PFSK-1 (cell line): ENCODE data around the gene XPO6.

ENCODE experiments used
- FOXP2 ChIP-seq: optimal IDR thresholded peaks from 2 replicates; pipeline ENCODE3; 2011; ENCODE audit warnings: borderline replicate concordance, control low read depth, inconsistent platforms; ENCODE audit not compliant: insufficient read depth; ENCODE audit errors: extremely low read length, extremely low read depth
- POLR2AphosphoS5 ChIP-seq: IDR thresholded peaks from 2 replicates; pipeline ENCODE4 v1.6.1; 2012; ENCODE audit warnings: low read depth, mild to moderate bottlenecking, control low read depth, low read length, moderate library complexity
- SIN3A ChIP-seq: IDR thresholded peaks from 2 replicates; pipeline ENCODE4 v1.6.1; 2012; ENCODE audit warnings: mild to moderate bottlenecking, low read length, moderate library complexity, borderline replicate concordance; ENCODE audit not compliant: insufficient read depth
- TAF1 ChIP-seq: IDR thresholded peaks from 2 replicates; pipeline ENCODE4 v1.6.1; 2012; ENCODE audit warnings: low read length, control low read depth, borderline replicate concordance; ENCODE audit not compliant: insufficient read depth
- TF ChIP-seq, protein P1 (sequence below), 2 experiments: IDR thresholded peaks; 2 replicates each; pipeline versions ENCODE4 v1.6.1 to v1.8.0; 2011 to 2012; ENCODE audit warnings: low read depth in 2 of 2, low read length in 2 of 2, control low read depth in 1 of 2, inconsistent platforms in 1 of 2, mild to moderate bottlenecking in 1 of 2, moderate library complexity in 1 of 2; ENCODE audit not compliant: insufficient read depth in 1 of 2

The XPO6 gene

DNA sequence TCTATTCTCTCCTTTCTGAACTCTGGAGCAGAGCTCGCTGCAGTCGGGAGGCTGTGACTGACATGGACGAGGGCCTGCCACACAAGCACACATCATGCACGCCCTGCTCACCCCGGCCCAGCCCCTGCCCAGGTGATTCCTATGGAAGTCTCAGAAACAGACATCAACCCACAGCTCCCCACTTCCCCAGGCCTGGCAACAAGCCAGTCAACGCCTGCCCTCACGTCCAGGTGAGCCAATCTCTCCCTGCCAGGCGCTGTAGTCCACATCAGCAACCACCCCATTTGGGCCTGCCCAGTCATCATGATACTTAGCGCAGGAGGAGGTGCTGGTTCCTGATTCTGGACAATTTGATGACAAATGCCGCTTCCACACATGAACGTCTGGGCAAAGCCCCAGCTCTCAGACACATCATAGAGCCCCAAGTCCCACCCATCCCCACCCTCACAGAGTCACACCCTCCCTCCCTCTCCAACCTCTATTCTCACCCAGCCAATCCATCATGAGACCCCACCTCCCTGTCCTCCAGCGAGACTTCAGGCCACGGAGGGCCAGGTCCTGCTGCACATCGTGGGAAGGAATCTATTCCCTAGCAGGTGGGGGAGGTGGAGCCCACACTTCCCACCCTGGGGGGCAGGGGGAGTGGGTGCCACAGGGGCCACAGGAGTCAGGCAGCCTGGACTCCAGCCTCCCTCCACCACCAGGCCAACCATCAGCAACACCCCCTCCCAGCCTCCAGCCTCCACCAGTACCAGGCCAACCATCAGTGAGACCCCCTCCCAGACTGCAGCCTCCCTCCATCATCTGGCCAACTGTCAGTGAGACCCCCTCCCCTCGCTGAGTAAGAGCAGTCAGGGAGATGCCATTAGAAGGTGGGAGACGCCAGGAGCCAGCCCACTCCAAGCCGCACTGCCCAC is 114.5 kb downstream of the XPO6 start:
- TF ChIP-seq FOXP2: no peak
- no peak for TF ChIP-seq SIN3A
- no peak for TF ChIP-seq TAF1
- no peak for TF ChIP-seq POLR2AphosphoS5
- TF ChIP-seq, protein P1, sequence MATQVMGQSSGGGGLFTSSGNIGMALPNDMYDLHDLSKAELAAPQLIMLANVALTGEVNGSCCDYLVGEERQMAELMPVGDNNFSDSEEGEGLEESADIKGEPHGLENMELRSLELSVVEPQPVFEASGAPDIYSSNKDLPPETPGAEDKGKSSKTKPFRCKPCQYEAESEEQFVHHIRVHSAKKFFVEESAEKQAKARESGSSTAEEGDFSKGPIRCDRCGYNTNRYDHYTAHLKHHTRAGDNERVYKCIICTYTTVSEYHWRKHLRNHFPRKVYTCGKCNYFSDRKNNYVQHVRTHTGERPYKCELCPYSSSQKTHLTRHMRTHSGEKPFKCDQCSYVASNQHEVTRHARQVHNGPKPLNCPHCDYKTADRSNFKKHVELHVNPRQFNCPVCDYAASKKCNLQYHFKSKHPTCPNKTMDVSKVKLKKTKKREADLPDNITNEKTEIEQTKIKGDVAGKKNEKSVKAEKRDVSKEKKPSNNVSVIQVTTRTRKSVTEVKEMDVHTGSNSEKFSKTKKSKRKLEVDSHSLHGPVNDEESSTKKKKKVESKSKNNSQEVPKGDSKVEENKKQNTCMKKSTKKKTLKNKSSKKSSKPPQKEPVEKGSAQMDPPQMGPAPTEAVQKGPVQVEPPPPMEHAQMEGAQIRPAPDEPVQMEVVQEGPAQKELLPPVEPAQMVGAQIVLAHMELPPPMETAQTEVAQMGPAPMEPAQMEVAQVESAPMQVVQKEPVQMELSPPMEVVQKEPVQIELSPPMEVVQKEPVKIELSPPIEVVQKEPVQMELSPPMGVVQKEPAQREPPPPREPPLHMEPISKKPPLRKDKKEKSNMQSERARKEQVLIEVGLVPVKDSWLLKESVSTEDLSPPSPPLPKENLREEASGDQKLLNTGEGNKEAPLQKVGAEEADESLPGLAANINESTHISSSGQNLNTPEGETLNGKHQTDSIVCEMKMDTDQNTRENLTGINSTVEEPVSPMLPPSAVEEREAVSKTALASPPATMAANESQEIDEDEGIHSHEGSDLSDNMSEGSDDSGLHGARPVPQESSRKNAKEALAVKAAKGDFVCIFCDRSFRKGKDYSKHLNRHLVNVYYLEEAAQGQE (IDR thresholded peaks at IDR 0.05; ENCODE audit: insufficient read depth in 1 of 2, low read depth in 2 of 2, low read length in 2 of 2): no peak

- TF ChIP-seq TAF1 (no peak), SIN3A (no peak), FOXP2 (no peak), POLR2AphosphoS5 (no peak)
- TF ChIP-seq, protein P1 (IDR thresholded peaks at IDR 0.05; ENCODE audit: insufficient read depth in 1 of 2, low read depth in 2 of 2, low read length in 2 of 2): no peak
Observed at GRCh38 chr16:28093385-28093725, 118.4 kb downstream of the XPO6 start.

DNA sequence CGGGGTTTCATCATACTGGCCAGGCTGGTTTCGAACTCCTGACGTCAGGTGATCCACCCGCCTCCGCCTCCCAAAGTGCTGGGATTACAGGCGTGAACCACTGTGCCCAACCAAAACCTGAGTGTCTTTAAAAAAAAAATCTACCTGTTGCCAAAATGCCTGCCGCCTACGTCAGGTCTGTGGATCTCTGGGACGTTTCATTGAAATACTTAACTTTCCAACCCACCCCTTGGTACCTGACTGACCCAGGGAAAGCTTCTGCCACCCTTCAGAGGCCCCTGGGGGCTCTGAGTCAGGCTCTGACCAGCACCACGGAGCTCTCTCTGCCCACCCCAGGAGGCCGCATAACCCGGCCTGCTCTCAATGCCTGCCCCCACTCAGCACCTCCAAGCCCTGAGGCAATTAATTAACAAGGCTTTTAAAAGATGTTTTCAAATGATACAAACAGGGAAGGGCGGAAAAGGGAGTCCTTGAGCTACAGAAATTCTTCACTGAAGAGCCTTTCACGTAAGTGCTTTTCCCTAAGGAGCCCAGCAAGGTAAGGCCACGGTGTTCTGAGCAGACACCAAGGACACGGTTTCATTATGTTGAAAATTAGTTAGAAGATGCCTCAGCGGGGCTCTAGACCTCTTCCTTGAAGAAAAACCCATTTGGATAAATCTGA is 118.9 kb downstream of the XPO6 start:
- TF ChIP-seq POLR2AphosphoS5: no peak

DNA sequence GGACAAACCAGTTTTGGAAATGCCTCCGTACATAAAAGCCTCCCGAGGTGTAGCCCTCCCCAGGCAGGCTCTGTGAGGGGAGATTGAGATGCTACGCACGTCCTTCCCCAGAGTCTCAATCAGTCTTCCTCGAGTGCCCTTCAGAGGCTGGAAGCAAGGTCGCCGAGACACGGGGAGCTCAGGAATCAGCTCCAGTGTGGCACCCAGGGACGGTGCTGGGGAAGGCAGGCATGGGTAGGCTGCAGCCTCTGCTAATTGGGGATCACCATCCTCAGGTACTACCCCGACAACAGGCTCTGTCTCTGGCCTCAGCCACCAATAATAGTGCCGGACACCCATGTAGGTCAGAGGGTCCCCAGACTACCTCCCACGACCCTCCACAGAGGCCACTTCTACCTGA is 120.1 kb downstream of the XPO6 start:
- TF ChIP-seq POLR2AphosphoS5: no peak
- TF ChIP-seq, protein P1 (IDR thresholded peaks at IDR 0.05; ENCODE audit: insufficient read depth in 1 of 2, low read depth in 2 of 2, low read length in 2 of 2): no peak
- no peak for TF ChIP-seq TAF1
- no peak for TF ChIP-seq SIN3A
- TF ChIP-seq FOXP2: no peak

- TF ChIP-seq, protein P1 (IDR thresholded peaks at IDR 0.05; ENCODE audit: insufficient read depth in 1 of 2, low read depth in 2 of 2, low read length in 2 of 2): no peak
- TF ChIP-seq TAF1 (no peak), SIN3A (no peak), POLR2AphosphoS5 (no peak), FOXP2 (no peak)
Observed at GRCh38 chr16:28090646-28091377, 121.0 kb downstream of the XPO6 start.
